K562 (cell line): ENCODE measurements around the gene SPAG16. TPM values are rescaled to one million over a fixed set of nuclear protein-coding genes. Genes with fewer than 3 reads are reported as not detected.

ENCODE experiments used
- CHD1 ChIP-seq: fragments of 200-600 bp; sonication (generic); IDR thresholded peaks from one replicate; pipeline ENCODE4 v1.6.1; 2012; ENCODE audit warnings: mild to moderate bottlenecking, moderate library complexity, low read length, inconsistent platforms
- ETV1 ChIP-seq: fragments of 450-650 bp; conservative IDR thresholded peaks from 2 replicates; pipeline ENCODE4 v1.6.1; 2016; ENCODE audit warnings: missing genetic modification characterization, control low read depth, low read depth, missing compliant biosample characterization
- GABPA ChIP-seq: fragments of 200-800 bp; sonication (Bioruptor generic); conservative IDR thresholded peaks from 2 replicates; pipeline ENCODE4 v1.6.1; 2016; ENCODE audit warnings: low read depth, missing genetic modification characterization, missing compliant biosample characterization
- KAT2B ChIP-seq: IDR thresholded peaks from one replicate; pipeline ENCODE4 v1.6.1; 2012; ENCODE audit warnings: low read depth, mild to moderate bottlenecking, control low read depth, inconsistent platforms, low read length, moderate library complexity
- NCOA2 ChIP-seq, 2 experiments: fragments of 450-650 bp; IDR thresholded peaks; 2 replicates each; pipeline ENCODE4 v1.6.1; 2018; ENCODE audit warnings: mild to moderate bottlenecking in 2 of 2, moderate library complexity in 1 of 2; ENCODE audit not compliant: partially characterized antibody in 2 of 2
- NKRF ChIP-seq: fragments of 450-650 bp; IDR thresholded peaks from 2 replicates; pipeline ENCODE4 v1.6.1; 2016; ENCODE audit warnings: borderline replicate concordance
- RBFOX2 ChIP-seq: fragments of 200-400 bp; formaldehyde crosslinking; IDR thresholded peaks from 2 replicates; pipeline ENCODE4 v1.6.1; 2017; ENCODE audit warnings: low read depth, mild to moderate bottlenecking, low read length, moderate library complexity
- ZBTB49 ChIP-seq: sonication (generic); formaldehyde crosslinking; IDR thresholded peaks from 2 replicates; pipeline ENCODE4 v1.8.0; 2022; ENCODE audit warnings: missing genetic modification reagents, mild to moderate bottlenecking, borderline replicate concordance
- ZNF395 ChIP-seq: fragments of 200-800 bp; sonication (Bioruptor generic); IDR thresholded peaks from 2 replicates; pipeline ENCODE4 v1.6.1; 2017; ENCODE audit warnings: missing genetic modification characterization, missing compliant biosample characterization
- ZNF77 ChIP-seq: fragments of 250-450 bp; sonication (Bioruptor Pico); IDR thresholded peaks from 2 replicates; pipeline ENCODE4 v1.5.0; 2020
- polyA plus RNA-seq, 8 experiments: library from polyadenylated mRNA; depleted of rRNA in 4 of 8; stranded (reverse) in 5 of 8; unstranded in 3 of 8; fragments of >200 nt; fragmentation: Nextera tagmentation in 2 of 8; fragmentation: Illumina TruSeq in 1 of 8; extraction: Ambion mirVana in 2 of 8; extraction: Trizol in 1 of 8; gene quantifications; 2 replicates each; pipeline versions ENCODE4 v1.2.1 to v1.2.3, GENCODE V29; 2011 to 2014; ENCODE audit warnings: inconsistent platforms in 1 of 8, missing spikeins in 1 of 8
- total RNA-seq, 7 experiments: library from RNA; depleted of rRNA in 6 of 7; stranded (reverse); fragments of >200 nt in 6 of 7; fragmentation: Illumina TruSeq in 2 of 7; extraction: Trizol in 2 of 7; gene quantifications; 2 replicates each; pipeline versions ENCODE4 v1.2.1 to v1.2.3, GENCODE V29; 2011 to 2021; ENCODE audit warnings: low replicate concordance in 1 of 7

The SPAG16 gene
- total and polyA plus RNA-seq, 9 of the 15 experiments (the other 6 are each of a cell fraction or from before 2014, with no cell fraction given): 0.98 to 5.9 (median 3.5) TPM

GRCh38 chr2:213249502-213249901 is 34.8 kb upstream of the SPAG16 start (continued):
- TF ChIP-seq NKRF (no peak), GABPA (tag) (no peak), CHD1 (no peak), KAT2B (no peak), ZBTB49 (CRISPR knock-in tag) (no peak), ETV1 (tag) (no peak), RBFOX2 (no peak), NCOA2 (IDR thresholded peaks at IDR 0.05; ENCODE audit: partially characterized antibody in 2 of 2) (no peak), ZNF395 (CRISPR knock-in tag) (no peak), ZNF77 (CRISPR knock-in tag) (no peak)
